Osteoblast (primary cell): ENCODE results near the gene STK38. TPM values are rescaled to one million over a fixed set of nuclear protein-coding genes. Genes with fewer than 3 reads are reported as not detected.

Source experiments
- DNase-seq: peaks from one replicate; pipeline ENCODE4 v3.0.0; 2011; ENCODE audit warnings: low spot score, mixed read lengths; ENCODE audit not compliant: insufficient read length; ENCODE audit errors: missing footprints
- H2AFZ ChIP-seq: 2 replicates; pipeline ENCODE4 v1.6.0; 2011; ENCODE audit warnings: mild to moderate bottlenecking, low read length
- H3K27ac ChIP-seq: 2 replicates; pipeline ENCODE4 v1.5.1; 2011; ENCODE audit warnings: mild to moderate bottlenecking, low read depth, low read length, moderate library complexity
- H3K27me3 ChIP-seq: 2 replicates; pipeline ENCODE4 v1.6.0; 2012; ENCODE audit warnings: mild to moderate bottlenecking, control low read depth, inconsistent platforms, low read length, moderate library complexity; ENCODE audit not compliant: insufficient read depth
- H3K36me3 ChIP-seq: 2 replicates; pipeline ENCODE4 v1.5.1; 2011; ENCODE audit warnings: mild to moderate bottlenecking, low read length, control low read depth, moderate library complexity; ENCODE audit not compliant: insufficient read depth
- H3K4me1 ChIP-seq: 2 replicates; pipeline ENCODE4 v1.5.1; 2011; ENCODE audit warnings: mild to moderate bottlenecking, low read length, control low read depth, moderate library complexity; ENCODE audit not compliant: insufficient read depth
- H3K4me2 ChIP-seq: 2 replicates; pipeline ENCODE4 v1.6.0; 2011; ENCODE audit warnings: mild to moderate bottlenecking, low read length; ENCODE audit not compliant: insufficient read depth
- H3K4me3 ChIP-seq: fragments of 200-600 bp; sonication (generic); 3 replicates; pipeline ENCODE4 v1.5.1; 2012; ENCODE audit warnings: mild to moderate bottlenecking, low read length, inconsistent platforms; ENCODE audit not compliant: insufficient read depth
- H3K79me2 ChIP-seq: 2 replicates; pipeline ENCODE4 v1.6.0; 2012; ENCODE audit warnings: mild to moderate bottlenecking, low read length, control low read depth, inconsistent platforms; ENCODE audit not compliant: insufficient read depth
- H3K9me3 ChIP-seq: 2 replicates; pipeline ENCODE4 v1.5.1; 2011; ENCODE audit warnings: low read depth, low read length, control low read depth
- H4K20me1 ChIP-seq: 2 replicates; pipeline ENCODE4 v1.6.0; 2012; ENCODE audit warnings: mild to moderate bottlenecking, low read length, control low read depth; ENCODE audit not compliant: insufficient read depth
- total RNA-seq: library from RNA; depleted of rRNA; stranded (reverse); fragments of >200 nt; gene quantifications from 2 replicates; pipeline ENCODE4 v1.2.3, GENCODE V29; 2012
- TF ChIP-seq, protein P1 (sequence below): IDR thresholded peaks from 2 replicates; pipeline ENCODE4 v1.5.1; 2011; ENCODE audit warnings: mild to moderate bottlenecking, low read depth, low read length, moderate library complexity; ENCODE audit errors: extremely low read depth

Gene STK38
- total RNA-seq, 1 donor = 48.1 TPM

GRCh38 chr6:36506611-36507010 is 40.7 kb downstream of the STK38 start:
- Histone ChIP-seq H3K27me3 (no peaks in the 10 kb centered on the region), H3K9me3 (no peaks in the 10 kb centered on the region), H3K79me2 (no peaks in the 10 kb centered on the region), H4K20me1 (no peaks in the 10 kb centered on the region), H3K36me3 (peaks cover 45% of the 10 kb centered on the region), H3K4me1 (no peaks in the 10 kb centered on the region), H3K4me2 (no peak overlapping the region), H3K4me3 (no peak overlapping the region), H2AFZ (no peak overlapping the region), H3K27ac (no peak overlapping the region)
- no peak for DNase-seq
- TF ChIP-seq, protein P1, sequence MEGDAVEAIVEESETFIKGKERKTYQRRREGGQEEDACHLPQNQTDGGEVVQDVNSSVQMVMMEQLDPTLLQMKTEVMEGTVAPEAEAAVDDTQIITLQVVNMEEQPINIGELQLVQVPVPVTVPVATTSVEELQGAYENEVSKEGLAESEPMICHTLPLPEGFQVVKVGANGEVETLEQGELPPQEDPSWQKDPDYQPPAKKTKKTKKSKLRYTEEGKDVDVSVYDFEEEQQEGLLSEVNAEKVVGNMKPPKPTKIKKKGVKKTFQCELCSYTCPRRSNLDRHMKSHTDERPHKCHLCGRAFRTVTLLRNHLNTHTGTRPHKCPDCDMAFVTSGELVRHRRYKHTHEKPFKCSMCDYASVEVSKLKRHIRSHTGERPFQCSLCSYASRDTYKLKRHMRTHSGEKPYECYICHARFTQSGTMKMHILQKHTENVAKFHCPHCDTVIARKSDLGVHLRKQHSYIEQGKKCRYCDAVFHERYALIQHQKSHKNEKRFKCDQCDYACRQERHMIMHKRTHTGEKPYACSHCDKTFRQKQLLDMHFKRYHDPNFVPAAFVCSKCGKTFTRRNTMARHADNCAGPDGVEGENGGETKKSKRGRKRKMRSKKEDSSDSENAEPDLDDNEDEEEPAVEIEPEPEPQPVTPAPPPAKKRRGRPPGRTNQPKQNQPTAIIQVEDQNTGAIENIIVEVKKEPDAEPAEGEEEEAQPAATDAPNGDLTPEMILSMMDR = no peak

DNA sequence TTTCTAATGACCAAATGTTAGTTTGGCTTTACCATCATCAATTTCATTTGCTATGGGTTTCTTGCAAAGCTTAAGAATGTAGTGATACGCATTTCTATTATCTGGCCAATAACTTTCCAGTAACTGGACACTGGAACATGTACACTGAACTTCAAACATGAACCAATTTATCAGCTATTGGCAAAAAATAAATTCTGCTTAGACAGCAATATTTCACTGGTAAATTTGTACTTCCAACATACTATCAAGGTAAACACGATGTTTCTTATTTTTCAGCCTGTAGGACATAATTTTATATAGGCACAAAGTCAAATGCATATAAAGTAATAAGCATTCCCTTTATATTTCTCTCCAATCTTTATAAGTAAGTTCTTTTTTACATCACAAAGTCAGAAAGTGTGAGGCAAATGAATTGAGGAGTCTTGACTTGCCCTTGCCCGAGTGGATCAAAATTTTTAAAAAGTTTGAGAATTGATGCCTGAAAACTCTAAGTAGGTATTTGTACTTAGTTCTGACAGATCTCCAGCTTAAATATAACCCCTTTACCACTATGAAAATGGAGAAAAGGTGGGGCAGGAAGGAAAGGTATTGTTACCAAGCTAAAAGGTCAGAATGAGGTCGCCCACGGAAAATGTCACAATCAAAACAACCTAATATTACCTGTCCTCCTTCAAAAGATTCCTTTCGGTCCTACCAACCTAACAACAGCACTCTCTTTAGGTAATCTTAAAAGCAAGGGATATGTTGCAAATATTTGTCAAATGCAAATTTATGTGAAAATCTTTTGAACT is 41.3 kb downstream of the STK38 start:
- no peaks in the 10 kb centered on the region for H3K27me3 ChIP-seq
- H3K4me2 ChIP-seq = no peak overlapping the region
- H3K4me1 ChIP-seq = no peaks in the 10 kb centered on the region
- H3K9me3 ChIP-seq = no peaks in the 10 kb centered on the region
- no peak overlapping the region for H3K4me3 ChIP-seq
- no peak for DNase-seq
- no peak overlapping the region for H3K27ac ChIP-seq
- peaks cover 40% of the 10 kb centered on the region for H3K36me3 ChIP-seq
- no peaks in the 10 kb centered on the region for H3K79me2 ChIP-seq
- TF ChIP-seq, protein P1 = no peak
- no peak overlapping the region for H2AFZ ChIP-seq
- no peaks in the 10 kb centered on the region for H4K20me1 ChIP-seq

GRCh38 chr6:36504982-36505381 is 42.3 kb downstream of the STK38 start:
- Histone ChIP-seq H3K27me3 (no peaks in the 10 kb centered on the region), H3K79me2 (no peaks in the 10 kb centered on the region), H3K36me3 (peaks cover 40% of the 10 kb centered on the region), H3K9me3 (no peaks in the 10 kb centered on the region), H3K4me1 (no peaks in the 10 kb centered on the region), H3K27ac (no peak overlapping the region), H4K20me1 (no peaks in the 10 kb centered on the region), H2AFZ (no peak overlapping the region), H3K4me2 (no peak overlapping the region), H3K4me3 (no peak overlapping the region)
- DNase-seq = no peak
- TF ChIP-seq, protein P1 = no peak

- H3K4me3 ChIP-seq = no peak overlapping the region
- H3K79me2 ChIP-seq = no peaks in the 10 kb centered on the region
- no peaks in the 10 kb centered on the region for H3K4me1 ChIP-seq
- no peak overlapping the region for H3K27ac ChIP-seq
- no peak overlapping the region for H2AFZ ChIP-seq
- H3K4me2 ChIP-seq = no peak overlapping the region
- TF ChIP-seq, protein P1 = no peak
- H4K20me1 ChIP-seq = no peaks in the 10 kb centered on the region
- peaks cover 44% of the 10 kb centered on the region for H3K36me3 ChIP-seq
- DNase-seq = no peak
- no peaks in the 10 kb centered on the region for H3K27me3 ChIP-seq
- no peaks in the 10 kb centered on the region for H3K9me3 ChIP-seq
Observed at GRCh38 chr6:36504181-36504580, 43.1 kb downstream of the STK38 start.
